SK-N-SH (cell line): Measurements from ENCODE around the gene RPS6KC1. TPM values are rescaled to one million over a fixed set of nuclear protein-coding genes. Genes with fewer than 3 reads are reported as not detected.

Experiments
- CTCF ChIA-PET: fragments of 300-600, 350-600 bp; formaldehyde crosslinking; extraction: SDS; loops from one replicate; lab custom pipeline; 2021; lab: Yijun Ruan, JAX
- POLR2A ChIA-PET: fragments of 350-600 bp; sonication (Branson Sonifier 250); formaldehyde crosslinking; extraction: SDS; loops from one replicate; lab custom pipeline; 2020; ENCODE audit warnings: antibody characterized with exemption, inconsistent platforms; lab: Yijun Ruan, JAX
- DNase-seq: peaks from one replicate; pipeline ENCODE4 v3.0.0; 2012
- H2AFZ ChIP-seq: fragments of 200-600 bp; sonication (generic); 2 replicates; pipeline ENCODE4 v1.8.1; 2016; ENCODE audit warnings: antibody characterized with exemption, mild to moderate bottlenecking, low read depth
- H3F3A ChIP-seq: fragments of 200-600 bp; sonication (generic); replicated peaks from 2 replicates; pipeline ENCODE3; 2016; ENCODE audit warnings: antibody characterized with exemption, mild to moderate bottlenecking; ENCODE audit not compliant: insufficient read depth
- H3K27ac ChIP-seq, 2 experiments: fragments of 200-500 bp in 1 of 2; fragments of 200-600 bp in 1 of 2; sonication (Bioruptor generic) in 1 of 2; sonication (generic), shearing (Covaris generic) in 1 of 2; 2 replicates each; pipeline versions ENCODE4 v1.5.1 to v1.6.1; 2014 to 2016; ENCODE audit warnings: low read depth in 2 of 2, inconsistent platforms in 1 of 2, low read length in 1 of 2, mild to moderate bottlenecking in 1 of 2, mixed read lengths in 1 of 2
- H3K27me3 ChIP-seq: fragments of 200-600 bp; sonication (generic), shearing (Covaris generic); 2 replicates; pipeline ENCODE4 v1.6.1; 2016; ENCODE audit warnings: mixed run types; ENCODE audit not compliant: insufficient read depth
- H3K36me3 ChIP-seq, 2 experiments: fragments of 200-500 bp in 1 of 2; fragments of 200-600 bp in 1 of 2; sonication (Bioruptor generic) in 1 of 2; sonication (generic) in 1 of 2; replicated peaks in 1 of 2; 2 replicates each; pipeline versions ENCODE3 to v1.5.1; 2014 to 2016; ENCODE audit warnings: low read length in 1 of 2, mild to moderate bottlenecking in 1 of 2; ENCODE audit not compliant: insufficient read depth in 2 of 2, control insufficient read depth in 1 of 2
- H3K4me1 ChIP-seq, 2 experiments: fragments of 200-500 bp in 1 of 2; fragments of 200-600 bp in 1 of 2; sonication (Bioruptor generic) in 1 of 2; sonication (generic), shearing (Covaris generic) in 1 of 2; 2 replicates each; pipeline versions ENCODE4 v1.5.1 to v1.6.1; 2014 to 2016; ENCODE audit warnings: low read depth in 1 of 2, low read length in 1 of 2, mixed run types in 1 of 2; ENCODE audit not compliant: insufficient read depth in 2 of 2, control insufficient read depth in 1 of 2
- H3K4me2 ChIP-seq: fragments of 200-600 bp; sonication (generic), shearing (Covaris generic); 2 replicates; pipeline ENCODE4 v1.6.1; 2017; ENCODE audit warnings: mixed run types
- H3K4me3 ChIP-seq, 2 experiments: fragments of 200-500 bp in 1 of 2; fragments of 200-600 bp in 1 of 2; sonication (Bioruptor generic) in 1 of 2; sonication (generic), shearing (Covaris generic) in 1 of 2; 2 replicates each; pipeline versions ENCODE4 v1.5.1 to v1.8.1; 2014 to 2016; ENCODE audit warnings: low read depth in 2 of 2, inconsistent platforms in 1 of 2, low read length in 1 of 2, mild to moderate bottlenecking in 1 of 2, mixed read lengths in 1 of 2, moderate library complexity in 1 of 2
- H3K79me2 ChIP-seq: fragments of 200-600 bp; sonication (generic); 2 replicates; pipeline ENCODE4 v1.8.1; 2017; ENCODE audit warnings: mild to moderate bottlenecking; ENCODE audit not compliant: insufficient read depth
- H3K9ac ChIP-seq: fragments of 200-600 bp; sonication (generic); 2 replicates; pipeline ENCODE4 v1.6.1; 2017; ENCODE audit warnings: mixed run types
- H3K9me2 ChIP-seq: fragments of 200-600 bp; sonication (generic); 2 replicates; pipeline ENCODE4 v1.6.1; 2017; ENCODE audit warnings: mixed run types
- H3K9me3 ChIP-seq: fragments of 200-600 bp; sonication (generic); 2 replicates; pipeline ENCODE4 v1.6.1; 2017; ENCODE audit warnings: mixed run types, mild to moderate bottlenecking, moderate library complexity
- H4K20me1 ChIP-seq: fragments of 200-600 bp; sonication (generic); 2 replicates; pipeline ENCODE4 v1.6.1; 2017; ENCODE audit warnings: mild to moderate bottlenecking, mixed run types; ENCODE audit not compliant: insufficient read depth
- CHD2 ChIP-seq: fragments of 150-350 bp; IDR thresholded peaks from 2 replicates; pipeline ENCODE4 v1.6.1; 2018; ENCODE audit warnings: low read length; ENCODE audit not compliant: partially characterized antibody
- ELF1 ChIP-seq: IDR thresholded peaks from 2 replicates; pipeline ENCODE4 v1.4.0; 2012
- EZH2phosphoT487 ChIP-seq: fragments of 200-600 bp; sonication (generic); IDR thresholded peaks from 2 replicates; pipeline ENCODE4 v1.6.1; 2017; ENCODE audit warnings: low read depth, mixed run types, mild to moderate bottlenecking, antibody characterized with exemption, moderate library complexity, borderline replicate concordance
- FOXJ3 ChIP-seq: sonication (generic); formaldehyde crosslinking; IDR thresholded peaks from 2 replicates; pipeline ENCODE4 v1.5.1; 2020; ENCODE audit warnings: mild to moderate bottlenecking, missing genetic modification reagents
- GABPA ChIP-seq: IDR thresholded peaks from 2 replicates; pipeline ENCODE4 v1.4.0; 2012; ENCODE audit warnings: low read depth, mild to moderate bottlenecking
- GATA2 ChIP-seq: sonication (generic); formaldehyde crosslinking; IDR thresholded peaks from 2 replicates; pipeline ENCODE4 v1.5.0; 2020; ENCODE audit warnings: mild to moderate bottlenecking, missing genetic modification reagents
- JUND ChIP-seq: IDR thresholded peaks from 2 replicates; pipeline ENCODE4 v1.4.0; 2012
- NFIC ChIP-seq: IDR thresholded peaks from 2 replicates; pipeline ENCODE4 v1.4.0; 2012; ENCODE audit warnings: borderline replicate concordance
- POLR2AphosphoS5 ChIP-seq: IDR thresholded peaks from 2 replicates; pipeline ENCODE4 v1.6.1; 2012; ENCODE audit warnings: low read depth, low read length
- RAD21 ChIP-seq: IDR thresholded peaks from 2 replicates; pipeline ENCODE4 v1.6.1; 2012; ENCODE audit warnings: mild to moderate bottlenecking, low read length
- RCOR1 ChIP-seq: fragments of 150-350 bp; IDR thresholded peaks from 2 replicates; pipeline ENCODE4 v1.6.1; 2017; ENCODE audit warnings: antibody characterized with exemption, low read length
- RXRA ChIP-seq: IDR thresholded peaks from 2 replicates; pipeline ENCODE4 v1.4.0; 2012; ENCODE audit warnings: low read depth, mild to moderate bottlenecking, borderline replicate concordance
- SIN3A ChIP-seq: IDR thresholded peaks from 2 replicates; pipeline ENCODE4 v1.6.1; 2012; ENCODE audit warnings: low read depth, mild to moderate bottlenecking, low read length, moderate library complexity, borderline replicate concordance
- SMC3 ChIP-seq: IDR thresholded peaks from 2 replicates; pipeline ENCODE4 v1.6.1; 2012; ENCODE audit warnings: low read depth, low read length, improper control_type of control experiment
- USF1 ChIP-seq: IDR thresholded peaks from 2 replicates; pipeline ENCODE4 v1.4.0; 2012; ENCODE audit warnings: low read depth, borderline replicate concordance
- USF2 ChIP-seq: fragments of 150-350 bp; IDR thresholded peaks from 2 replicates; pipeline ENCODE4 v1.6.1; 2017; ENCODE audit warnings: antibody characterized with exemption, low read length, low read depth, borderline replicate concordance
- WGBS: methylation state at CpG from one replicate; pipeline ENCODE4 v1.1.6; 2017; ENCODE audit warnings: low lambda C conversion rate; 5-methylcytosine and 5-hydroxymethylcytosine counted together
- polyA plus RNA-seq, 3 experiments: library from polyadenylated mRNA; depleted of rRNA; stranded (reverse); fragments of >200 nt; gene quantifications; 2 replicates each; pipeline ENCODE4 v1.2.3, GENCODE V29; 2012
- TF ChIP-seq, protein P1 (sequence below): fragments of 150-350 bp; IDR thresholded peaks from 2 replicates; pipeline ENCODE4 v1.6.1; 2016; ENCODE audit warnings: mild to moderate bottlenecking, low read depth, low read length
- TF ChIP-seq, protein P2 (sequence below): IDR thresholded peaks from 2 replicates; pipeline ENCODE4 v1.4.0; 2012; ENCODE audit warnings: low read depth
- TF ChIP-seq, protein P3 (sequence below): fragments of 200-600 bp; sonication (generic); IDR thresholded peaks from 2 replicates; pipeline ENCODE4 v1.6.1; 2017; ENCODE audit warnings: antibody characterized with exemption, mild to moderate bottlenecking, moderate library complexity
- TF ChIP-seq, protein P4 (sequence below): IDR thresholded peaks from 2 replicates; pipeline ENCODE4; 2012

RPS6KC1 gene
- polyA plus RNA-seq, 1 of the 3 experiments (the other 2 are of a cell fraction) = 7.8 TPM

- no peaks in the 10 kb centered on the region for H3K27me3 ChIP-seq
- CTCF ChIA-PET = interaction anchor here (1.2 kb wide), 1 partner anchor 32 kb away, joined by 3 read pairs; the partner anchor contains the start of gene RPS6KC1
- H3K9me3 ChIP-seq = no peaks in the 10 kb centered on the region
- peaks cover 3% of the 10 kb centered on the region for H3F3A ChIP-seq
- 81% methylated on average over 4 of the region's 4 CpGs for WGBS
- H3K4me2 ChIP-seq = no peak overlapping the region
- H3K9ac ChIP-seq = no peak overlapping the region
- H3K4me1 ChIP-seq = peaks cover 0 to 2% of the 10 kb centered on the region in 2 experiments; a peak in 3 of 4 replicates
- peaks cover 0 to under 1% of the 10 kb centered on the region in 2 experiments for H3K36me3 ChIP-seq
- DNase-seq = no peak
- TF ChIP-seq SMC3 (no peak), FOXJ3 (CRISPR knock-in tag) (no peak), RAD21 (no peak), CHD2 (no peak), SIN3A (no peak), NFIC (no peak), JUND (no peak), USF2 (no peak), RCOR1 (no peak), POLR2AphosphoS5 (no peak), EZH2phosphoT487 (no peak), GATA2 (CRISPR knock-in tag) (no peak), GABPA (no peak), USF1 (no peak), ELF1 (no peak), RXRA (no peak)
- TF ChIP-seq, protein P1, sequence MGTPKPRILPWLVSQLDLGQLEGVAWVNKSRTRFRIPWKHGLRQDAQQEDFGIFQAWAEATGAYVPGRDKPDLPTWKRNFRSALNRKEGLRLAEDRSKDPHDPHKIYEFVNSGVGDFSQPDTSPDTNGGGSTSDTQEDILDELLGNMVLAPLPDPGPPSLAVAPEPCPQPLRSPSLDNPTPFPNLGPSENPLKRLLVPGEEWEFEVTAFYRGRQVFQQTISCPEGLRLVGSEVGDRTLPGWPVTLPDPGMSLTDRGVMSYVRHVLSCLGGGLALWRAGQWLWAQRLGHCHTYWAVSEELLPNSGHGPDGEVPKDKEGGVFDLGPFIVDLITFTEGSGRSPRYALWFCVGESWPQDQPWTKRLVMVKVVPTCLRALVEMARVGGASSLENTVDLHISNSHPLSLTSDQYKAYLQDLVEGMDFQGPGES = no peak
- TF ChIP-seq, protein P2, sequence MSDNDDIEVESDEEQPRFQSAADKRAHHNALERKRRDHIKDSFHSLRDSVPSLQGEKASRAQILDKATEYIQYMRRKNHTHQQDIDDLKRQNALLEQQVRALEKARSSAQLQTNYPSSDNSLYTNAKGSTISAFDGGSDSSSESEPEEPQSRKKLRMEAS = no peak
- TF ChIP-seq, protein P3, sequence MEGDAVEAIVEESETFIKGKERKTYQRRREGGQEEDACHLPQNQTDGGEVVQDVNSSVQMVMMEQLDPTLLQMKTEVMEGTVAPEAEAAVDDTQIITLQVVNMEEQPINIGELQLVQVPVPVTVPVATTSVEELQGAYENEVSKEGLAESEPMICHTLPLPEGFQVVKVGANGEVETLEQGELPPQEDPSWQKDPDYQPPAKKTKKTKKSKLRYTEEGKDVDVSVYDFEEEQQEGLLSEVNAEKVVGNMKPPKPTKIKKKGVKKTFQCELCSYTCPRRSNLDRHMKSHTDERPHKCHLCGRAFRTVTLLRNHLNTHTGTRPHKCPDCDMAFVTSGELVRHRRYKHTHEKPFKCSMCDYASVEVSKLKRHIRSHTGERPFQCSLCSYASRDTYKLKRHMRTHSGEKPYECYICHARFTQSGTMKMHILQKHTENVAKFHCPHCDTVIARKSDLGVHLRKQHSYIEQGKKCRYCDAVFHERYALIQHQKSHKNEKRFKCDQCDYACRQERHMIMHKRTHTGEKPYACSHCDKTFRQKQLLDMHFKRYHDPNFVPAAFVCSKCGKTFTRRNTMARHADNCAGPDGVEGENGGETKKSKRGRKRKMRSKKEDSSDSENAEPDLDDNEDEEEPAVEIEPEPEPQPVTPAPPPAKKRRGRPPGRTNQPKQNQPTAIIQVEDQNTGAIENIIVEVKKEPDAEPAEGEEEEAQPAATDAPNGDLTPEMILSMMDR = no peak
- TF ChIP-seq, protein P4, sequence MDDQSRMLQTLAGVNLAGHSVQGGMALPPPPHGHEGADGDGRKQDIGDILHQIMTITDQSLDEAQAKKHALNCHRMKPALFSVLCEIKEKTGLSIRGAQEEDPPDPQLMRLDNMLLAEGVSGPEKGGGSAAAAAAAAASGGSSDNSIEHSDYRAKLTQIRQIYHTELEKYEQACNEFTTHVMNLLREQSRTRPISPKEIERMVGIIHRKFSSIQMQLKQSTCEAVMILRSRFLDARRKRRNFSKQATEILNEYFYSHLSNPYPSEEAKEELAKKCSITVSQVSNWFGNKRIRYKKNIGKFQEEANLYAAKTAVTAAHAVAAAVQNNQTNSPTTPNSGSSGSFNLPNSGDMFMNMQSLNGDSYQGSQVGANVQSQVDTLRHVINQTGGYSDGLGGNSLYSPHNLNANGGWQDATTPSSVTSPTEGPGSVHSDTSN = no peak
- TF ChIP-seq, all 33 proteins: peak for 0
- Histone ChIP-seq H4K20me1 (no peaks in the 10 kb centered on the region), H3K4me3 (no peak overlapping the region), H3K9me2 (no peaks in the 10 kb centered on the region), H3K79me2 (peaks cover 7% of the 10 kb centered on the region), H3K27ac (no peak overlapping the region), H2AFZ (no peak overlapping the region)
- POLR2A ChIA-PET = interaction anchor here (0.8 kb wide), 1 partner anchor 32 kb away, joined by 3 read pairs; the partner anchor contains the start of gene RPS6KC1
These were observed 31.6 kb upstream of the RPS6KC1 start for GRCh38 chr1:213019450-213019849.
